Muscle of back (tissue), 11 donors: Measurements from ENCODE around the gene LPP. TPM values are rescaled to one million over a fixed set of nuclear protein-coding genes. Genes with fewer than 3 reads are reported as not detected.

Experiments
- DNase-seq, 3 donors: peaks; one replicate each; pipeline versions ENCODE4 v3.0.0 to v3.0.0-alpha.2; 2013
- polyA plus RNA-seq, 10 donors: library from polyadenylated mRNA; unstranded; fragments of 120-200 nt; gene quantifications; one replicate each; pipeline ENCODE4 v1.2.1, GENCODE V29; 2013; ENCODE audit not compliant: insufficient read length in 10 of 10

Gene LPP
- polyA plus RNA-seq, 10 donors: 12.0 to 18.9 (median 16.3) TPM

GRCh38 chr3:188135271-188135670, 18.7 kb upstream of the LPP start:
- no peak for DNase-seq

DNA sequence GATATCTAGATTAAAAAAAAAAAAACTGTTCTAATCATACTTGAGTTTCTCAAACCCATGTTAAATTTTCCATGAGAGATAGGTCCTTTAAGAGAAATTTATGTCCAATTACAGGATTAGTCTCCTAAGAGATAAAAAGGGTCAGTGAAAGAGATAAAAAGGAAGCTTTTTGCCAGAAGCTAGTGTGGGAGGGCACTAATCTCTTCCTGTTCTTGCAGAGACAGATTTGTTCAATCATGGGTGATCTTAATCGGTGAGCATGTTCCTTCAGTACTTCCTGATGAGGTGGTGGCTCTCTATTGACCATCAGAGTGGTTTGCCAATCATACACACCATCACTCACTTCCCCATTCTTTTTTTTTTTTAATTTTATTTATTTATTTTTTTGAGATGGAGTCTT, 16.9 kb upstream of the LPP start:
- no peak for DNase-seq

DNA sequence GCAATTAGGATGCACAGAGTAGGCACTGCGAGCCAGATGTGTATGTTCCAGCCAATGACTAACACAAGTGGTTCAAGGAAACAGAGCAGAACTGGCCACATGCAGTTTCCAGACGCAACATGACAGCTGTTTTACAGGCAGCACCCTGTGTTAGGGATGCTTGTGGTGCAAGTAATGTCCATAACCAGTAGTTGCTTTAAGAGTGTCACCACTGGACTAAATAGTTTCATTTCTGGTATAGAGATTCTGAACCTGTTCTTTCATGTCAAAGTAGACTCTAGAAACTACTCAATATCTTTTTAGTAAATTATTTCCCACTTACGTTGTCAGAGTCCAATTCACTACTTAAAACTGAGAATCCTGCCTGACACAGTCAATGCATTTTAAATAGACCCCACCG, 14.5 kb upstream of the LPP start:
- DNase-seq: no peak

DNA sequence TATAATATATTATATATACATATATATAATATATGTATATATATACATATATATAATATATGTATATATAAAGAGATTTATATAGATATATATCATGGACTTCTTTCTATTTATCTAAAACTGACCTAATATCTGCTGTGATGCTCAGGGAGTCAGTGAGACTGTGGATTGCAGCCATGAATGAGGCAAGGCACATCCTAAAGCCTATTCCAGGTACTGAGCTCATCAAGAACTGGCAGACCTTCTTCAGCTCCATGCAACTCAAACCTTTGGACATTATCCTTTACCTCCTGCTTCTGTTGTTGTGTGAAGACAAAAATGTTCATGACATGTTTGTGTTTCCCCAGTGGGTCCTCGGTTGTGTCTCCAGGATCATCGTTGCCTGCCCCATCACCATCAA, 7.7 kb upstream of the LPP start:
- DNase-seq: no peak

- DNase-seq: no peak
Observed at GRCh38 chr3:188147782-188148181, 6.2 kb upstream of the LPP start.

DNA sequence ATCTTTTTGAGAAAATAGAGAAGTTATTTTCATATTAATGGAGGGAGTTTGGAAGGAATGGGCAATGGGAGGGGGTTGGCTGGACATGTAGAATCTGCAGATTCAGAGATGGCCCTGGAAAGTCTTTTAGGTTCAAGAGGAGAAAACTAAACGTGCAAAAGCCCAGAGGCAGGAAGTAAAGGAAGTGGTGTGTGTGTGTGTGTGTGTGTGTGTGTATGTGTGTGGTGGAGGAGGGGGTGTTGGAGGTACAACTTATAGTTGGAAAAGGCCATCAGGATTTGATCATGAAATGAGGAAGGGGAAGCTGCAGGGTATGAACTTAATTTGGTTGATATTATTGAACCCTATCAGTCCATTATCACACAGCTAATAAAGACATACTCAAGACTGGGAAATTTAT, 5.6 kb upstream of the LPP start:
- DNase-seq: no peak

DNA sequence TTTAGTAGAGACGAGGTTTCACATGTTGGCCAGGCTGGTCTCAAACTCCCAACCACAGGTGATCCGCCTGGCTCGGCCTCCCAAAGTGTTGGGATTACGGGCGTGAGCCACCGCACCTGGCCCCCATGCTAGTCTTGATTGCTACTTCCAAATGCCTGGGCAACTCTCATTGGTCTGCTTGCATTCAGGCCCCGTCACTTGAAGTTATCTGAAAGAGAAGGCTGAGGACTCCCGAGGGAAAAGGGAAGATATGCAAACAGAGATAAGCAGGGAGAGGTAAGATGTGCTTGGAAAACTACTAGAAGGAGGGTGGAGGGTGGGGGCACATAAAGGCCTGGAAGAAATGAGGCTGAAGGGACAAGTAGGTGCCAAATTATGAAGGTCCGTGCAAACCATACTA, 4.4 kb upstream of the LPP start:
- DNase-seq: no peak

DNA sequence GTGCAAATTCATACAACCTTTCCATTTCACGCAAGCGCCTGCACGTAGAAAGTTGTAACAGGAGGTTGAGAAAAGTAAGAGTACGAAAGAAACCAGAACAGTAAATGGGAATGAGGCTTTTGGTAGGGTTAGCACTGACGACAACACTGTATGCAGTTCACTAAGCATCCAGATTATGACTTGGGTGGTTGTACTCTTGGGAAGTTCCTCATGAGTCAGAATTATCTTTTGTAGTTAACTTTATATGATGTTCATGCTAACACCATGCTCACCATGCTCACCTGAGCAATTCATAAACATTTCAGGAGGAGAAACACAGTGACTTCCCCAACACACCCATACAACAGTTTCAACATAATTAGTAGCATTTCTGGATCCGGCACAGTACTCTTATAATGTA, 3.0 kb upstream of the LPP start:
- no peak for DNase-seq

DNA sequence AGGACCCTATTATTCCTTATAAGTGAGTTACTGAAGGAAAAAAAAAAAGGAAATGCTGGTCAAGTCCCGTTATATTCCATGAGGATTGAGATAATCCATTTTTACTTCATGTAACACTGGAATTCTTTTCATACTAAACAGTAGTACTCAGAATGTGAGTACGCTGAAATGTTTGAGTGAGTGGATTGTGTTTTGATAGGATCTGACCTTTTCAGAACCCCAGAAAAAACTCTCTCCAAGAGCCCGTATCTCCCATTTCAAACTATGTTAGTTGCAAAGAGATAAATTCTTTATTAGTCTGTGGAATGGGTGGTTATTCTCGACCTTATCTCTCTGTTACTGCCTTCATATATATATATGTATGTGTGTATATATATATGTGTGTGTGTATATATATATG, 2.5 kb upstream of the LPP start:
- DNase-seq: no peak

DNA sequence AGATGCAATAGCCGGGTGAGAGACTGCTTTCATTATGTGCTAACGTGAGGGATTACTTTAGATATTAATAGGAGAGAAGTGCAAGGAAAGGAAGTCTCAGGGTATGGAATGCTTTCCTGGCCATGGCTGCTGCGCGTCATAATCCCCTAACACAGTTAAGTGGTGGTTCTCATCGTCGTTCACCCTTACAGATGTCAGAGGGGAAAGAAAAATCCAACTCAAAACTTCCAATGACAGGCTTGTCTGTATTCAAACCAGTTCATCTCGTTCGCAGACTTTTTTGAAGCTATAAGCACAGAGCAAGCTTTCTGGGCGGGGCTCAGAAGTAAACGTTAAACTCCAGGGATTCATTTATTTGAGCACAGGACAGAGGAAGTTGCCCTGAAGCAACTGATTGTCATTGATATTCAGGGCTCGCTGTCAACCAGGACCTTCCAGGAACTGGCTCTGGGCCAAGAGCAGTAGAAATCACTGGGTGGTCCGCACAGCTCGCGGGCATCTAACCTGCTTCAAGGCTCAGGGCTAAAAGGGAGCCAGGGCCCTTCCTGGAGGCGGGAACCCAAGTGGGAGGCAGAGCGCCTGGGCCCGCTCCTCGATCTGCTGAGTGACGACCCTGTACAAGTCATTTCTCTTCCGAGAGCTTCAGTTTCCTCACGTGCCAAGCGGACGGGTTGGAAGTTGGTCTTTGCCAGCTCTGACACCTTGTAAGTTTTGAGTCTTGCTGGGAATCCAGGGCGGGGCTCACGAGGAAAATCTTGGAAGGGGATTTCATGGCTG, 1.1 kb upstream of the LPP start:
- DNase-seq: peak in 1 of 3 donors; percentile 62

DNA sequence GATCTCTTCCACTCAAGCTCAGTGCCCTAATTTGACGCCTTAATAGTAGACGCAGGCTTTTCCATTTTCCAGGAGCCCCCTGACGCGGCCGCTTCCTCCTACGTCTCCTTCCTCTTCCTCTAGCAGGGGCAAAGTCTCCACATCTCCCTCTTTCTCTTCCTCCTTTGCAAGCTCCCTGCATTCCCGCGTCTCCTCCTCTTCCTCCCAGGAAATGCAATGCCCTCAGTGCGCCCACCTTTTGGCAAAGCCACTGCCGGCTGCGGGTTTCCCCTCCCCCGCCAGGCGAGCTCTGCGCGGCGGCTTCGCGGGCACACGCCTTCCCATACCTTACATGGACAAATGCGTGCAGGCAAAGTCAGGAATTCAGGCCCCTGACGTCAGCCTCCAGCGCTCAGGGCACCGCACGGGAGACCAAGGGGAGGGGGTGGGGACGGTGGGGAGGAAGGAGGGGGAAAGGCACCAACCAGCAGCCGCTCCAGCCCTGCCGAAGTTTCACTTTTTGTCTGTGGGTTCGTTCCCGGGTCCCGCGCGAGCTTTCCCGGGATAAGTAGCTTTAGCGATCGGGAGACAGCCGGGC, 432 bp upstream of the LPP start:
- DNase-seq: peak; percentile 79 to 92 (median 91)

DNA sequence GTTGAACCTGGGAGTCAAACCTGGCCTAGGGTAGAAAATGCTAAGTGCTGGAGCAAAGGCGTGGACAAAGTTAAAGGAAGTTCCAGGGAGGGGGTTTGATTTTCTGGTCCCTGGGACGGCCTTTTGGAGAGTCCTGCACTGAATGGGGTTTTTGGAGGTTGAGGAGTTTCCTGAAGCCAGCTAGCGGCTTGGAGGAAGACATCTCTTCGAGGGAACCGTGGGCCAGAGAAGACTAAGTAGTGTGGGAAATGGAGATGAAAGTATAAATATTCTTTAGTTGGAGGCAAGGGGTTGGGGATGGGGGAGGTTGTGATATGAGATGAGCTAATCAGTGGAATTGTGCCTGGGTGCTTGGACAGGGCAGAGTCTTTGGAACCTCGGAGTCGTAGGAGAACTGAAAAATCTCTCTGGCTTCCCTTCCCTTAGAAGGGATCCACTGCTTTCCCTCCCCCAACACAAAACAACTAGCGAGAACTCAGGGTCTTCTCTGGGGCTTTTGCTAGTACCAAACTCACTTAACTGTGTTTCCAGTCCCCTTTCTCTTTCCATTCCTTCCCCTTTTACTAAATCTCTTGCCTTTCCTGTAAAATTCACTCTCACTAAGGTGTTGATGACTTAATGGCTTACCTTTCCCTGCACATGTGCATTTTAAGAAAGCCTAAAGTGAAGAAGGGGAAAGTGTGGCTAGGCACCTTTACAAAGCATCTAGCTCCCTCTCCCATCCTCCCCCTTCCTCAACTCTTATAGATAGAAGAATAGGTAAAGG, 1.0 kb downstream of the LPP start:
- DNase-seq: peak in 1 of 3 donors; percentile 30

- no peak for DNase-seq
Observed at GRCh38 chr3:188156056-188156455, 2.1 kb downstream of the LPP start.

DNA sequence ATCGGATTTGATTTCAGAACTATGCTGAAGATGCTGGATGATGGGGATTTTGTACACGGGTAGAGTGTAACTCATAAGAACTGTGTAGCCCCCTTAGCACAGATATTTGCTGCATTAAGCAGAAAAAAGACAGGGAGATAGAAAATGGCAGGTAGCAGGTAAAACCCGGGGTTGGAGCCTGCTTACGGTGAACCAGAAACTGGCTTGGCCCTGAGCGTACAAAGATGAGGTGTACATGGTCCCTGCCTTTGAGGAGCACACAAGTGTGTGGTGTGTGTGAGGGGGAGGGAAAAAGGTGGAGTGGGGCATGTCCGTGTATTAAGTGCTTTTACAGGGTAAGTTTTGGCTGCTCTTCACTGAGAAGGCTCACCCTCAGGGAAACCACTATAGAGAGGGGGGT, 3.5 kb downstream of the LPP start:
- no peak for DNase-seq

DNA sequence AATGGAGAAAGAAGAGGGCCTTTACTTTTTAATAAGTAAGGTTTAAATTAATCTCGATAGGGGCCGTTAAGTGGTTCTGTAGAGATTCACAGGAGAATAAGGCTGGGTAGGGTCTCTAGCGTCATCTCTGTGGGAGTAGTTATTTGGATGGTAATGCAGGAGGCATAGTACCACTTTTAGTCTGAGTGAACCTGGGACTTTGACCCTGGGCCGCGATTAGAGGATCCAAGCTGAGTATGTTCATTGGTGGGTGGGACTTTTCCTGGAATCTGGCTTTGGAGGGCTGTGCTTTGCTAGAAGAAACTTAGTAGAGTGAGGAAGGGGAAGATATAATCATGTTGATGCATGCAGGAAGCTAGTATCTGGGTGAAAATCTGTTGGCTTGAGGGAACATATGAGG, 4.0 kb downstream of the LPP start:
- DNase-seq: no peak

DNA sequence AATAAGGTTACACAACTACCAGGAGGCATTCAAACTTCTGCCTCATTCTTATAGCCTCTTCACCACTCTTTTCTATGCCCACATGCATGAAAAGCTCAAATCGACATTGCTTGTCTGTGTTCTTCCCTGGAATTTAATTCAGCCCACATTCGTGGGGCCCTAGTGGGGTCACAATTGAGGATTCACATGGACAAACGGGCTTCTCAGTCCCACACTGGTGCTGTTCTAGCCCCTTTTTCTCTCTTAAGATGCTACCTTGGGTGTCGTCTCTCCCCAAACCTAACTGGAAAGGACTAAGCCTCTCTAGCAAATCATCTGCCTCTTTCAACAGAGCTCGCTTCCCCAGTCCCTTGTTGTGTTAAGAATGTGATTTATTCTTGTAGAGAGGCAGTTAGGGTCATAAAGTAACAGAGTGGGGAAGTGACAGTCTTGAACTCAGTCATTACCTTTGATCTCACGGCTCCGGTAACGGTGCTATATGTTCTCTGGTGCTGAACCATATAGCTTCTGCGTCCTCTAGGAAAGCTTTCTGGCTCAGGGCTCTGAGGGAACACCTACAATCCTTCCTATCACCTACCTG, 4.9 kb downstream of the LPP start:
- no peak for DNase-seq

DNA sequence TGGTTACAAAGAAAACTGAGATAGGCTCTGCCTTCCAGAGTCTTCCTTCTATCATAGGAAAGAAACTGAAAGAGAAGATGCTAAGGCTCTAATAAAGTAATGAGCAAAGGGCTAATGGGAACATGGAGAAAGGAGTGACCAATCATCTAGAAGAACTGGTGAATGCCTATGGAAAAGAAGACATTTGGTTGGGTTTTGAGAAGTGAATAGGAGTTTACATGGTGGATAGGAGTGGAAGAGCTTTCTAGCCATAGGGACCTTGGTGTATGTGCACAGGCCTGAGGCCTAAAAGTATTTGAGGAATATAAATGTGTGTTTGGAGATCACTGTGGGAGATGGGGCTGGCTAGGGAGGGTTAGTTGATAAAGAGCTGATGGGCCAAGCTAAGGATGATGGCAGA, 6.8 kb downstream of the LPP start:
- no peak for DNase-seq

GRCh38 chr3:188164248-188164687, 10.3 kb downstream of the LPP start:
- no peak for DNase-seq

- no peak for DNase-seq
Observed at GRCh38 chr3:188165596-188165995, 11.6 kb downstream of the LPP start.

DNA sequence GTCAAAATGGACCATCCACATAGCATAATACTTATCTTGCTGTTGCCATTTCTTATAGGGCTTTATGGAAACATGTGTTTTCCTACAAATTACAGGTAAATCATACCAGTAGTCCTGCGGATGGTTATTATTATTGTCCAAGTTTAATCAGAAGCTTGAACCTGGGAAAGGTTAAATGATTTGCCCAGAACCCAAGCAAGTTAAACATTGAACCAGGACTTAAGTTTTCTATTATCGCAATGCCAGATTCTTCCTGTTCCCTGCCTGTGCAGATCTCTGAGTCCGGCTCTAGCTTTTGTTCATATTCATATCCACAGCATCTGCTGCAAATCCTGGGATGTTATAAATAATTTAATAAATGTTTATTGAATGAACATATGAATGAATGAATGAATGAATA, 12.5 kb downstream of the LPP start:
- DNase-seq: no peak

GRCh38 chr3:188168186-188168585, 14.2 kb downstream of the LPP start:
- no peak for DNase-seq

- no peak for DNase-seq
Observed at GRCh38 chr3:188168648-188169047, 14.7 kb downstream of the LPP start.
